C4-2B (cell line): ENCODE data around the gene PITPNC1.

Source experiments
- CTCF ChIP-seq: fragments of 450-650 bp; conservative IDR thresholded peaks from 2 replicates; pipeline ENCODE4 v1.5.1; 2017; ENCODE audit warnings: mild to moderate bottlenecking
- ZFX ChIP-seq: fragments of 450-650 bp; IDR thresholded peaks from 2 replicates; pipeline ENCODE4 v1.6.1; 2017

- TF ChIP-seq CTCF (no peak), ZFX (no peak)
These were observed 142.7 kb downstream of the PITPNC1 start for GRCh38 chr17:67519801-67520251.
